ENCODE measurements around the gene PHLDA2. TPM values are rescaled to one million over a fixed set of nuclear protein-coding genes. Genes with fewer than 3 reads are reported as not detected.

The PHLDA2 gene
- total RNA-seq, 2 experiments from 2014 or later, result 7.6 to 8.3 TPM

- intact Hi-C loops (cut with micrococcal nuclease), result no loop called here
- Mint-ChIP-seq H3K4me1 (ENCODE audit: low read depth) (peaks cover 18% of the 10 kb centered on the region), H3K4me3 (no peak overlapping the region), H3K36me3 (no peaks in the 10 kb centered on the region), H3K27me3 (peaks cover 11% of the 10 kb centered on the region), H3K9me3 (no peaks in the 10 kb centered on the region), H3K27ac (no peak overlapping the region)
- DNase-seq, result no peak
- CTCF ChIA-PET, result interaction anchor here (1.4 to 1.5 kb wide), 2 partner anchors 39 to 394 kb away, joined by 3 to 4 read pairs; no protein-coding TSS in a partner anchor
- POLR2A ChIA-PET, result interaction anchor here (1.3 kb wide), 1 partner anchor 10 kb away, joined by 4 read pairs; no protein-coding TSS in a partner anchor
These were observed 2.6 kb downstream of the PHLDA2 start for GRCh38 chr11:2926611-2927051.

- intact Hi-C loops (cut with micrococcal nuclease), result no loop called here
- Mint-ChIP-seq H3K4me3 (no peak overlapping the region), H3K27ac (no peak overlapping the region), H3K4me1 (ENCODE audit: low read depth) (peaks cover 13% of the 10 kb centered on the region), H3K9me3 (no peaks in the 10 kb centered on the region), H3K27me3 (peaks cover 11% of the 10 kb centered on the region), H3K36me3 (no peaks in the 10 kb centered on the region)
- ChIA-PET CTCF (interaction anchor here (0.8 to 1.4 kb wide), 2 partner anchors 33 to 37 kb away, joined by 3 to 4 read pairs; no protein-coding TSS in a partner anchor), POLR2A (no interaction called here)
- DNase-seq, result no peak
These were observed 4.2 kb downstream of the PHLDA2 start for GRCh38 chr11:2924821-2925675.

GRCh38 chr11:2924381-2924780 is 4.8 kb downstream of the PHLDA2 start:
- ChIA-PET CTCF (no interaction called here), POLR2A (no interaction called here)
- no peak overlapping the region for H3K27ac Mint-ChIP-seq
- H3K9me3 Mint-ChIP-seq, result no peaks in the 10 kb centered on the region
- H3K4me1 Mint-ChIP-seq (ENCODE audit: low read depth), result peaks cover 11% of the 10 kb centered on the region
- H3K4me3 Mint-ChIP-seq, result no peak overlapping the region
- intact Hi-C loops (cut with micrococcal nuclease), result no loop called here
- DNase-seq, result no peak
- H3K36me3 Mint-ChIP-seq, result no peaks in the 10 kb centered on the region
- H3K27me3 Mint-ChIP-seq, result peaks cover 11% of the 10 kb centered on the region

- Mint-ChIP-seq H3K4me3 (no peak overlapping the region), H3K27me3 (peaks cover 8% of the 10 kb centered on the region), H3K36me3 (no peaks in the 10 kb centered on the region), H3K4me1 (ENCODE audit: low read depth) (peaks cover 8% of the 10 kb centered on the region), H3K9me3 (no peaks in the 10 kb centered on the region), H3K27ac (no peak overlapping the region)
- intact Hi-C loops (cut with micrococcal nuclease), result no loop called here
- DNase-seq, result no peak
- ChIA-PET POLR2A (no interaction called here), CTCF (no interaction called here)
These were observed 5.5 kb downstream of the PHLDA2 start for GRCh38 chr11:2923446-2924375.

- no peaks in the 10 kb centered on the region for H3K36me3 Mint-ChIP-seq
- H3K27ac Mint-ChIP-seq, result no peak overlapping the region
- peaks cover under 1% of the 10 kb centered on the region for H3K4me1 Mint-ChIP-seq (ENCODE audit: low read depth)
- no peaks in the 10 kb centered on the region for H3K9me3 Mint-ChIP-seq
- DNase-seq, result no peak
- no peak overlapping the region for H3K4me3 Mint-ChIP-seq
- intact Hi-C loops (cut with micrococcal nuclease), result no loop called here
- peaks cover 2% of the 10 kb centered on the region for H3K27me3 Mint-ChIP-seq
- POLR2A ChIA-PET, result no interaction called here
- CTCF ChIA-PET, result no interaction called here
These were observed 6.6 kb downstream of the PHLDA2 start for GRCh38 chr11:2922655-2923054.

- no peaks in the 10 kb centered on the region for H3K27me3 Mint-ChIP-seq
- H3K4me3 Mint-ChIP-seq, result no peak overlapping the region
- H3K27ac Mint-ChIP-seq, result no peak overlapping the region
- no peaks in the 10 kb centered on the region for H3K4me1 Mint-ChIP-seq (ENCODE audit: low read depth)
- no peak for DNase-seq
- H3K36me3 Mint-ChIP-seq, result no peaks in the 10 kb centered on the region
- POLR2A ChIA-PET, result no interaction called here
- no peaks in the 10 kb centered on the region for H3K9me3 Mint-ChIP-seq
- CTCF ChIA-PET, result no interaction called here
- intact Hi-C loops (cut with micrococcal nuclease), result no loop called here
These were observed 7.3 kb downstream of the PHLDA2 start for GRCh38 chr11:2921742-2922493.

- Mint-ChIP-seq H3K4me3 (no peak overlapping the region), H3K36me3 (no peaks in the 10 kb centered on the region), H3K4me1 (ENCODE audit: low read depth) (no peaks in the 10 kb centered on the region), H3K27ac (no peak overlapping the region), H3K27me3 (no peaks in the 10 kb centered on the region), H3K9me3 (no peaks in the 10 kb centered on the region)
- ChIA-PET CTCF (no interaction called here), POLR2A (interaction anchor here (1.7 kb wide), 1 partner anchor 8 kb away, joined by 5 read pairs; the partner anchor contains the start of gene PHLDA2)
- intact Hi-C loops (cut with micrococcal nuclease), result no loop called here
- no peak for DNase-seq
These were observed 8.0 kb downstream of the PHLDA2 start for GRCh38 chr11:2921261-2921660.

GRCh38 chr11:2920343-2920742 is 8.9 kb downstream of the PHLDA2 start:
- DNase-seq, result no peak
- Mint-ChIP-seq H3K9me3 (no peaks in the 10 kb centered on the region), H3K4me1 (ENCODE audit: low read depth) (no peaks in the 10 kb centered on the region), H3K36me3 (no peaks in the 10 kb centered on the region), H3K27me3 (no peaks in the 10 kb centered on the region), H3K4me3 (no peak overlapping the region), H3K27ac (no peak overlapping the region)
- intact Hi-C loops (cut with micrococcal nuclease), result no loop called here
- POLR2A ChIA-PET, result interaction anchor here (1.7 kb wide), 1 partner anchor 9 kb away, joined by 5 read pairs; the partner anchor contains the start of gene PHLDA2
- CTCF ChIA-PET, result interaction anchor here (0.5 to 1.2 kb wide), 3 partner anchors 9 to 318 kb away, joined by 3 to 6 read pairs (median 3); partner anchors contain the start of gene PHLDA2

GRCh38 chr11:2919837-2920236 is 9.4 kb downstream of the PHLDA2 start:
- CTCF ChIA-PET, result interaction anchor here (1.0 to 1.7 kb wide), 3 partner anchors 9 to 27 kb away, joined by 3 to 6 read pairs (median 5); partner anchors contain the start of gene PHLDA2
- Mint-ChIP-seq H3K4me1 (ENCODE audit: low read depth) (no peaks in the 10 kb centered on the region), H3K36me3 (no peaks in the 10 kb centered on the region)

GRCh38 chr11:2919188-2919587 is 10.0 kb downstream of the PHLDA2 start:
- no peaks in the 10 kb centered on the region for H3K9me3 Mint-ChIP-seq
- no peaks in the 10 kb centered on the region for H3K27me3 Mint-ChIP-seq
- ChIA-PET CTCF (interaction anchor here (1.2 to 1.9 kb wide), 3 partner anchors 10 to 386 kb away, joined by 4 to 6 read pairs (median 5); partner anchors contain the start of gene PHLDA2), POLR2A (interaction anchor here (0.8 kb wide), 1 partner anchor 17 kb away, joined by 3 read pairs; a partner anchor contains a TSS)
- no peak for DNase-seq
- intact Hi-C loops (cut with micrococcal nuclease), result no loop called here
- H3K27ac Mint-ChIP-seq, result no peak overlapping the region
- H3K4me1 Mint-ChIP-seq (ENCODE audit: low read depth), result no peaks in the 10 kb centered on the region
- no peak overlapping the region for H3K4me3 Mint-ChIP-seq
- no peaks in the 10 kb centered on the region for H3K36me3 Mint-ChIP-seq

More at GRCh38 chr11:2919837-2920236, 9.4 kb downstream of the PHLDA2 start:
- Mint-ChIP-seq H3K4me3 (no peak overlapping the region), H3K27ac (no peak overlapping the region), H3K27me3 (no peaks in the 10 kb centered on the region), H3K9me3 (no peaks in the 10 kb centered on the region)
- intact Hi-C loops (cut with micrococcal nuclease), result no loop called here
- POLR2A ChIA-PET, result interaction anchor here (1.7 kb wide), 1 partner anchor 9 kb away, joined by 5 read pairs; the partner anchor contains the start of gene PHLDA2
- no peak for DNase-seq

- Mint-ChIP-seq H3K9me3 (no peaks in the 10 kb centered on the region), H3K27me3 (no peaks in the 10 kb centered on the region), H3K4me1 (ENCODE audit: low read depth) (peaks cover 9% of the 10 kb centered on the region), H3K27ac (no peak overlapping the region), H3K4me3 (no peak overlapping the region), H3K36me3 (no peaks in the 10 kb centered on the region)
- ChIA-PET CTCF (interaction anchor here (1.7 to 1.9 kb wide), 2 partner anchors 25 to 385 kb away, joined by 4 to 5 read pairs; no protein-coding TSS in a partner anchor), POLR2A (no interaction called here)
- intact Hi-C loops (cut with micrococcal nuclease), result no loop called here
- no peak for DNase-seq
These were observed 11.3 kb downstream of the PHLDA2 start for GRCh38 chr11:2917842-2918490.

All from activated CD4-positive, alpha-beta memory T cell treated with anti-CD3 and anti-CD28 coated beads for 36 hours (primary cell).